ENCODE measurements around the gene STAT5B. TPM values are rescaled to one million over a fixed set of nuclear protein-coding genes. Genes with fewer than 3 reads are reported as not detected.

STAT5B gene
- total RNA-seq, 4 donors from 2014 or later: 57.6 to 72.6 (median 63.3) TPM

DNA sequence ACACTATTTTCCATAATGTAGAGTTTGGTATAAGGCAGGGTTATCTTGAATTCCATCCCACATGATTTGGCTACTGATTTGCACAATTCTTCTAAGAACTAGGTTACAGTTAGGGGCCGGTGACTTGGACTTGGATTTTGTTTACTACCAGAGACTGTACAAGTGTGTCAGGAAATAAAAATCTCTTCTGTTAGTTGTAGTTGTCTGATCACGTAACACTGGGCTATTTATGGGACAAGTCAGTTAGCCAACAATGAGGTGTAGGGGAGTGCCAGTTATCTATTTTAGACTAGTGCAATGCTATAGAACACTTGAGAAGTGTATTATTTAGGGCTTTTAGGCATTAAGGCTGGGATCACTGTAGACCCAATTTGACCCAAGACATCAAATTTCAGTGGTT lies 42.2 kb downstream of the STAT5B start:
- H3K4me1 ChIP-seq: no peaks in the 10 kb centered on the region
- H3K4me3 ChIP-seq (replicated peaks in 1 of 3): no peak overlapping the region
- H3K9me3 ChIP-seq: no peaks in the 10 kb centered on the region
- H3K27ac ChIP-seq: no peak overlapping the region
- 79 to 81% methylated on average over 2 of the region's 2 CpGs for WGBS, 2 donors
- intact Hi-C loops (cut with DNase I): no loop called here
- H3K27me3 ChIP-seq: no peaks in the 10 kb centered on the region
- no peak for DNase-seq
- no peaks in the 10 kb centered on the region for H3K36me3 ChIP-seq
- TF ChIP-seq, protein P1, sequence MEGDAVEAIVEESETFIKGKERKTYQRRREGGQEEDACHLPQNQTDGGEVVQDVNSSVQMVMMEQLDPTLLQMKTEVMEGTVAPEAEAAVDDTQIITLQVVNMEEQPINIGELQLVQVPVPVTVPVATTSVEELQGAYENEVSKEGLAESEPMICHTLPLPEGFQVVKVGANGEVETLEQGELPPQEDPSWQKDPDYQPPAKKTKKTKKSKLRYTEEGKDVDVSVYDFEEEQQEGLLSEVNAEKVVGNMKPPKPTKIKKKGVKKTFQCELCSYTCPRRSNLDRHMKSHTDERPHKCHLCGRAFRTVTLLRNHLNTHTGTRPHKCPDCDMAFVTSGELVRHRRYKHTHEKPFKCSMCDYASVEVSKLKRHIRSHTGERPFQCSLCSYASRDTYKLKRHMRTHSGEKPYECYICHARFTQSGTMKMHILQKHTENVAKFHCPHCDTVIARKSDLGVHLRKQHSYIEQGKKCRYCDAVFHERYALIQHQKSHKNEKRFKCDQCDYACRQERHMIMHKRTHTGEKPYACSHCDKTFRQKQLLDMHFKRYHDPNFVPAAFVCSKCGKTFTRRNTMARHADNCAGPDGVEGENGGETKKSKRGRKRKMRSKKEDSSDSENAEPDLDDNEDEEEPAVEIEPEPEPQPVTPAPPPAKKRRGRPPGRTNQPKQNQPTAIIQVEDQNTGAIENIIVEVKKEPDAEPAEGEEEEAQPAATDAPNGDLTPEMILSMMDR (IDR thresholded peaks at IDR 0.05): no peak
- TF ChIP-seq POLR2A (IDR thresholded peaks at IDR 0.05): no peak

DNA sequence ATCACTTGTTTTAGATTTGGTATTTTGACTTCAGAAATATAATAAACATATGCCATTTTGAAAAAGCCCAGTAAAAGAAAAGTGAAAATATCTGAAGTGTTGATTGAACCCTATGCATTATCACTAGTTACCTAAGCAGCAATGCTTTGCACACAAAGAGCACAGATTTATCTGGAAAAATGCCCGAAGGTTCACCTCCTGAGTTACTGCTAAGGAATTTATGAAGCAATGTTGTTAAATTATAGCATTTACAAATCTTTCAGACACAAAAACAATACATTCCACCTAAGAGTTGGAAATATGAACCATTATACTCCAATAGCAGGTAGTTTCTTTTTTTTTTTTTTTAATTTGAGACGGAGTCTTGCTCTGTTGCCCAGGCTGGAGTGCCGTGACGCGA lies 43.0 kb downstream of the STAT5B start:
- H3K4me3 ChIP-seq (replicated peaks in 1 of 3): no peak overlapping the region
- peaks cover 0 to 1% of the 10 kb centered on the region in 2 donors for H3K4me1 ChIP-seq
- no peaks in the 10 kb centered on the region for H3K9me3 ChIP-seq
- H3K36me3 ChIP-seq: no peaks in the 10 kb centered on the region
- DNase-seq: no peak
- intact Hi-C loops (cut with DNase I): no loop called here
- WGBS, 2 donors: 95 to 96% methylated on average over 5 of the region's 5 CpGs
- no peak for TF ChIP-seq POLR2A (IDR thresholded peaks at IDR 0.05)
- TF ChIP-seq, protein P1 (IDR thresholded peaks at IDR 0.05): no peak
- H3K27me3 ChIP-seq: no peaks in the 10 kb centered on the region
- no peak overlapping the region for H3K27ac ChIP-seq

DNA sequence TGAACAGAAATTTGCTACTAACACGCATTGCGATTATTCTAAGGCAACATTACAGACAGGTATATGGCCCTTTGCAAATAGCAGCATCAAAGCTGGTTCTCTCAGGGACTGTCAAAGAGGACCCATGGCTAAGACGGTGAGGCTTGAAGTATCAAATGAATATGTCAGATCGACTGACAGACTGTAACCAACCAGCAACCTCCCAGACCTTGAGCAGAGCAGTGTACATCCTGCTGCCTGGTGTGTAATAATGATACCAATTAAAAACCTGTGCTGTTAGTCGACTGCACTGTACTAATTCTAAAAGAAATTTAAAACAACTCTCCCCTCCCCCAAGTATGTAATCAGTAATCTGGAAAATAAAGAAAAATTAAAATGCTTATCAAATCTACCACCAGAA lies 46.0 kb downstream of the STAT5B start:
- Histone ChIP-seq H3K4me1 (peaks cover 0 to 3% of the 10 kb centered on the region in 2 donors), H3K27ac (no peak overlapping the region), H3K4me3 (replicated peaks in 1 of 3) (no peak overlapping the region), H3K27me3 (no peaks in the 10 kb centered on the region), H3K9me3 (no peaks in the 10 kb centered on the region), H3K36me3 (no peaks in the 10 kb centered on the region)
- 89 to 91% methylated on average over 5 of the region's 5 CpGs for WGBS, 2 donors
- no peak for DNase-seq
- intact Hi-C loops (cut with DNase I): no loop called here
- TF ChIP-seq, protein P1 (IDR thresholded peaks at IDR 0.05): no peak
- no peak for TF ChIP-seq POLR2A (IDR thresholded peaks at IDR 0.05)

DNA sequence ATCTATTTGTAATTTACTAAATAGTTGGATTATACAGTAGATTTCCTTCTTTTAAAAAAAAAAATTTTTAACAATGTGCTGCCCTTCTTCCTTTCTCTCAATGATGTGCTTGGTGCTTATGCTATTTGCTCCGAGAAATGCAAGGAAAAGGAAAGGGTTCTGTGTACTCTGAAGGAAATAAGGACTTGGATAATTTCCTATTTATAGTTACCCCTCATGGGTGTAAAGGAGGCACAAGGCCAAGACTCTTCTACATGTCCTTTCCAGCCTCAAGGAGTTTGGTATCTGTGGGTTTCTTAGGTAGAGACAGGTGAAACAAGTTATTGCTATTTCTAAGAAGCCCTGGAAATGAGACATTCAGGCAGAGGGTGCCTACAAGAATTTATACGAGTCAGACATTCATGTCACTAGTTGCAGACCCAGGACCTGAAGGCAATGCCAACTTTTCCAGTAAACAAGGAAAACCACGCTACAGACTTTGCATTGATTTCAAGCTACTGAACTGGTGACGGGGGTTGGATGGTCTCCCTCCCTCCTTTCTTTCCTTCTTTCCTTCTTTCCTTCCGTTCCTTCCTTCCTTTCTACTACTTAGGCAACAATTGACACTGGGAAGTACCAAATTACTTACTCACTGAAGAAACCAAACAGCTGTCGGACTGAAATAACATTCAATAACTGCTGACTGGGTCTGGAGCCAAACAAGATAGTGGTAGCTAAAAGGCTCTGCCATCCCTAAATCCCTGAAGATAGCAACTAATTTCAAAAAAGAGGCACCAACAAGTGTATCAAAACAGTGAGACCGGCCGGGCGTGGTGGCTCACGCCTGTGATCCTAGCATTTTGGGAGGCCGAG lies 48.1 kb downstream of the STAT5B start:
- H3K27me3 ChIP-seq: no peaks in the 10 kb centered on the region
- DNase-seq: no peak
- TF ChIP-seq POLR2A (IDR thresholded peaks at IDR 0.05): no peak
- TF ChIP-seq, protein P1 (IDR thresholded peaks at IDR 0.05): no peak
- WGBS, 2 donors: 78 to 83% methylated on average over 11 of the region's 11 CpGs
- H3K36me3 ChIP-seq: peaks cover 0 to 8% of the 10 kb centered on the region in 2 donors
- H3K9me3 ChIP-seq: no peaks in the 10 kb centered on the region
- H3K27ac ChIP-seq: peak overlapping the region in 1 of 3 donors; percentile 31
- peaks cover 0 to 3% of the 10 kb centered on the region in 2 donors for H3K4me1 ChIP-seq
- intact Hi-C loops (cut with DNase I): no loop called here
- no peak overlapping the region for H3K4me3 ChIP-seq (replicated peaks in 1 of 3)

DNA sequence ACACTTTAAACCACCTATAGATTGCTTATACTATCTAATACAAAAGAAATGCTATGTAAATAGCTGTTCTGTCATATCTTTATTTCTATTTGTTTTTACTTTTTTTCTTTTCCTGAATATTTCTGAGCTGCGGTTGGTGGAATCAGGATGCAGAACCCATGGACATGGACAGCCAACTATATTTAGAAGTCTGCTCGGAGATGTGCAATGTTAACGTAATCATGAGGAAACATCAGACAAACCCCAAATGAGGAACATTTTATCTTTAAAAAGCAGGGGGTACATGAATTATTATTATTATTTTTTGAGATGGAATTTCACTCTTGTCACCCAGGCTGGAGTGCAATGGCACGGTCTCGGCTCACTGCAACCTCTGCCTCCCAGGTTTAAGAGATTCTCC lies 50.5 kb downstream of the STAT5B start:
- intact Hi-C loops (cut with DNase I): no loop called here
- 95% methylated on average over 5 of the region's 5 CpGs for WGBS, 2 donors
- no peaks in the 10 kb centered on the region for H3K27me3 ChIP-seq
- H3K4me3 ChIP-seq (replicated peaks in 1 of 3): no peak overlapping the region
- TF ChIP-seq POLR2A (IDR thresholded peaks at IDR 0.05): no peak
- TF ChIP-seq, protein P1 (IDR thresholded peaks at IDR 0.05): no peak
- H3K4me1 ChIP-seq: peaks cover 0 to 3% of the 10 kb centered on the region in 2 donors
- peaks cover 0 to 11% of the 10 kb centered on the region in 2 donors for H3K36me3 ChIP-seq
- DNase-seq: no peak
- no peaks in the 10 kb centered on the region for H3K9me3 ChIP-seq
- no peak overlapping the region for H3K27ac ChIP-seq

Data from thyroid gland (tissue), 4 donors.